ENCODE results near the gene NFIB. TPM values are rescaled to one million over a fixed set of nuclear protein-coding genes. Genes with fewer than 3 reads are reported as not detected.

The NFIB gene
- total RNA-seq, 4 donors from 2014 or later, result 85.3 to 173 (median 115) TPM

DNA sequence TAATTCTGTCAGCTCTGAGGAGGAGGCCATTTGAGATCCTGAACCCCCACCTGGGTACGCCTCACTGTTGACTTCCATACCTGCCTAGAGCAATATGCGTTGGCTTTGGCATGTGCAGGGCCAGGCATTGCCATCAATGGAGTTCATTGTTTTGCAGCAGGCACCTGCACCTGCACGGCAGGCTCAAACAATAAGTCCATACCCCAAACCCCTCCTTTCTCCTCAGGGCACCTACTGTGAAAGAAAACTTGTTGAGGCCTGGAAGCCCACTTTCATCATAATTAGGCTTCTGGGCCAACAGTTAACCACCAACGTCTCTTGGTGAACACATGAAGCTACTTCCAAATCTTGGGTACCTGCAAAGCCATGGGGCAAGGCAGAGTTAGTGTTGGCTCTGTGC, 238.7 kb downstream of the NFIB start:
- TF ChIP-seq, protein P1, sequence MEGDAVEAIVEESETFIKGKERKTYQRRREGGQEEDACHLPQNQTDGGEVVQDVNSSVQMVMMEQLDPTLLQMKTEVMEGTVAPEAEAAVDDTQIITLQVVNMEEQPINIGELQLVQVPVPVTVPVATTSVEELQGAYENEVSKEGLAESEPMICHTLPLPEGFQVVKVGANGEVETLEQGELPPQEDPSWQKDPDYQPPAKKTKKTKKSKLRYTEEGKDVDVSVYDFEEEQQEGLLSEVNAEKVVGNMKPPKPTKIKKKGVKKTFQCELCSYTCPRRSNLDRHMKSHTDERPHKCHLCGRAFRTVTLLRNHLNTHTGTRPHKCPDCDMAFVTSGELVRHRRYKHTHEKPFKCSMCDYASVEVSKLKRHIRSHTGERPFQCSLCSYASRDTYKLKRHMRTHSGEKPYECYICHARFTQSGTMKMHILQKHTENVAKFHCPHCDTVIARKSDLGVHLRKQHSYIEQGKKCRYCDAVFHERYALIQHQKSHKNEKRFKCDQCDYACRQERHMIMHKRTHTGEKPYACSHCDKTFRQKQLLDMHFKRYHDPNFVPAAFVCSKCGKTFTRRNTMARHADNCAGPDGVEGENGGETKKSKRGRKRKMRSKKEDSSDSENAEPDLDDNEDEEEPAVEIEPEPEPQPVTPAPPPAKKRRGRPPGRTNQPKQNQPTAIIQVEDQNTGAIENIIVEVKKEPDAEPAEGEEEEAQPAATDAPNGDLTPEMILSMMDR (IDR thresholded peaks at IDR 0.05), result no peak
- no peak for TF ChIP-seq POLR2A (IDR thresholded peaks at IDR 0.05)
- no peak overlapping the region for H3K4me3 ChIP-seq
- no peaks in the 10 kb centered on the region for H3K4me1 ChIP-seq
- DNase-seq, result no peak
- H3K27me3 ChIP-seq, result no peaks in the 10 kb centered on the region
- no peak overlapping the region for H3K27ac ChIP-seq
- H3K36me3 ChIP-seq, result no peaks in the 10 kb centered on the region
- H3K9me3 ChIP-seq, result no peaks in the 10 kb centered on the region
- intact Hi-C loops (cut with DNase I; ENCODE audit: low total_unique reads), result no loop called here

GRCh38 chr9:14072850-14073249, 241.1 kb downstream of the NFIB start:
- Histone ChIP-seq H3K27ac (no peak overlapping the region), H3K4me1 (no peaks in the 10 kb centered on the region), H3K4me3 (no peak overlapping the region), H3K27me3 (no peaks in the 10 kb centered on the region), H3K9me3 (no peaks in the 10 kb centered on the region), H3K36me3 (no peaks in the 10 kb centered on the region)
- DNase-seq, result no peak
- intact Hi-C loops (cut with DNase I; ENCODE audit: low total_unique reads), result no loop called here
- TF ChIP-seq POLR2A (IDR thresholded peaks at IDR 0.05), result no peak
- TF ChIP-seq, protein P1 (IDR thresholded peaks at IDR 0.05), result no peak

DNA sequence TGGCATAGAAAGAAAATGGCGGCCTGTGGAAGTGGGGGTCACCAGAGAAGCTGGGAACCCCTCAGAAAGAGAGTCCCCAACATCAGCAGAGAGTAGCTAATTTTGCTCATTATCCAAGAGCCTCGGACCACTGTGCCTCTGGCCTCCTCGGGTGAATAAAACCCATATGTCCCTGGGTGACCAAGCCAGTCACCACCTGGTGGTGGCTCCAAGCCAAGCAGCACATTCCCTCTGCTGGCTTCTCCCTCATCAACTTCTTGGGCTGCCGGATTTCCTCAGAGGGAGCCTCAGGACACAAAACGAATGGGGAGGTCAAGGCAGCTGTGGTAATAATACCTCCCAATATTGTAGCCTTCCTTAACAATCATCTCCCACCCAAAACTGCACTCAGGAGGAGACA, 242.5 kb downstream of the NFIB start:
- DNase-seq, result no peak
- Histone ChIP-seq H3K36me3 (no peaks in the 10 kb centered on the region), H3K4me1 (no peaks in the 10 kb centered on the region), H3K27me3 (no peaks in the 10 kb centered on the region), H3K9me3 (no peaks in the 10 kb centered on the region), H3K4me3 (no peak overlapping the region), H3K27ac (no peak overlapping the region)
- intact Hi-C loops (cut with DNase I; ENCODE audit: low total_unique reads), result no loop called here
- TF ChIP-seq, protein P1 (IDR thresholded peaks at IDR 0.05), result no peak
- no peak for TF ChIP-seq POLR2A (IDR thresholded peaks at IDR 0.05)

GRCh38 chr9:14068690-14069089, 245.3 kb downstream of the NFIB start:
- H3K9me3 ChIP-seq, result no peaks in the 10 kb centered on the region
- no peak overlapping the region for H3K27ac ChIP-seq
- DNase-seq, result no peak
- H3K36me3 ChIP-seq, result no peaks in the 10 kb centered on the region
- no peaks in the 10 kb centered on the region for H3K4me1 ChIP-seq
- no peak overlapping the region for H3K4me3 ChIP-seq
- TF ChIP-seq, protein P1 (IDR thresholded peaks at IDR 0.05), result no peak
- no peak for TF ChIP-seq POLR2A (IDR thresholded peaks at IDR 0.05)
- no peaks in the 10 kb centered on the region for H3K27me3 ChIP-seq
- intact Hi-C loops (cut with DNase I; ENCODE audit: low total_unique reads), result no loop called here

GRCh38 chr9:14066831-14067230, 247.1 kb downstream of the NFIB start:
- intact Hi-C loops (cut with DNase I; ENCODE audit: low total_unique reads), result no loop called here

More at GRCh38 chr9:14066831-14067230, 247.1 kb downstream of the NFIB start:
- H3K27me3 ChIP-seq, result no peaks in the 10 kb centered on the region
- no peak overlapping the region for H3K27ac ChIP-seq
- no peak for DNase-seq
- no peaks in the 10 kb centered on the region for H3K9me3 ChIP-seq
- H3K4me1 ChIP-seq, result no peaks in the 10 kb centered on the region
- no peak overlapping the region for H3K4me3 ChIP-seq
- H3K36me3 ChIP-seq, result no peaks in the 10 kb centered on the region
- TF ChIP-seq, protein P1 (IDR thresholded peaks at IDR 0.05), result no peak
- no peak for TF ChIP-seq POLR2A (IDR thresholded peaks at IDR 0.05)

All from uterus (tissue), 4 donors.